ENCODE results near the gene SCMH1.
"Not testable (repeated sequence)": the region's sequence is repeated elsewhere in the genome, so short reads cannot be mapped to it uniquely, and the experiment has no call there.

GRCh38 chr1:41251120-41251519 lies 9.0 kb upstream of the SCMH1 start:
- not testable (repeated sequence) for TF ChIP-seq POLR2A, CTCF (IDR thresholded peaks at IDR 0.05)
